ENCODE results near the gene SLC38A8. TPM values are rescaled to one million over a fixed set of nuclear protein-coding genes. Genes with fewer than 3 reads are reported as not detected.

The SLC38A8 gene
- total RNA-seq, 1 donor from 2014 or later: not detected

GRCh38 chr16:83969771-83970429, 72.7 kb downstream of the SLC38A8 start:
- DNase-seq: no peak

- DNase-seq: no peak
These were observed 73.5 kb downstream of the SLC38A8 start for GRCh38 chr16:83968891-83969649.

- DNase-seq: no peak
These were observed 74.2 kb downstream of the SLC38A8 start for GRCh38 chr16:83968306-83968851.

GRCh38 chr16:83967838-83968305, 74.7 kb downstream of the SLC38A8 start, which contains the start of gene NECAB2:
NECAB2 (plus strand) TSS chr16:83968244; CDS start chr16:83968649, 405 bp downstream.
- no peak for DNase-seq

- no peak for DNase-seq
These were observed 75.5 kb downstream of the SLC38A8 start for GRCh38 chr16:83967091-83967490.

GRCh38 chr16:83966153-83966696, 76.4 kb downstream of the SLC38A8 start:
- no peak for DNase-seq

- no peak for DNase-seq
These were observed 77.0 kb downstream of the SLC38A8 start for GRCh38 chr16:83965444-83966152.

GRCh38 chr16:83964684-83965443, 77.7 kb downstream of the SLC38A8 start:
- DNase-seq: no peak

- DNase-seq: no peak
These were observed 79.1 kb downstream of the SLC38A8 start for GRCh38 chr16:83963277-83964119.

- DNase-seq: no peak
These were observed 81.0 kb downstream of the SLC38A8 start for GRCh38 chr16:83961591-83961990.

GRCh38 chr16:83960521-83961249, 81.9 kb downstream of the SLC38A8 start:
- no peak for DNase-seq

Small RNA genes lying within 50 kb of the gene (small RNA-seq; reads per million reads assigned to genes)
- gene RNA5SP432: not detected

Other genes starting within 250 kb of the SLC38A8 start
- gene HSBP1, start 234.8 kb downstream of the SLC38A8 start, total RNA-seq: 114 TPM
- 3.6 TPM for gene MLYCD, start 143.7 kb downstream of the SLC38A8 start, total RNA-seq
- 0.31 TPM for gene OSGIN1, start 89.6 kb downstream of the SLC38A8 start, total RNA-seq
- gene NECAB2, start 74.6 kb downstream of the SLC38A8 start, total RNA-seq: 1.9 TPM
- gene MBTPS1, start 74.1 kb upstream of the SLC38A8 start, total RNA-seq: 78.1 TPM
- 165 TPM for gene HSDL1, start 102.4 kb upstream of the SLC38A8 start, total RNA-seq
- 0.62 TPM for gene DNAAF1, start 102.5 kb upstream of the SLC38A8 start, total RNA-seq
- 14.3 TPM for gene TAF1C, start 144.3 kb upstream of the SLC38A8 start, total RNA-seq
- gene ADAD2, start 148.4 kb upstream of the SLC38A8 start, total RNA-seq: not detected
- not detected for gene KCNG4, start 197.2 kb upstream of the SLC38A8 start, total RNA-seq

Data from occipital lobe (tissue), 3 donors.